ENCODE results near the gene FRAT1. TPM values are rescaled to one million over a fixed set of nuclear protein-coding genes. Genes with fewer than 3 reads are reported as not detected.

The FRAT1 gene
- total and polyA plus RNA-seq, 2 of the 13 experiments (the other 11 are each of a cell fraction or from before 2014, with no cell fraction given): 1.7 to 2.3 TPM

- TF ChIP-seq CTCF (CRISPR knock-in tag; IDR thresholded peaks at IDR 0.05) (peak; percentile 16; the same call in 1 of the 2 replicates), AFF4 (CRISPR knock-in tag; IDR thresholded peaks at IDR 0.05) (no peak; the same call in 1 of the 2 replicates), ZNF18 (CRISPR knock-in tag; IDR thresholded peaks at IDR 0.05; ENCODE audit: insufficient replicate concordance) (peak; percentile 65), ZNF558 (CRISPR knock-in tag; IDR thresholded peaks at IDR 0.05; ENCODE audit: borderline replicate concordance) (no peak)
These were observed 14.2 kb downstream of the FRAT1 start (continued) for GRCh38 chr10:97333351-97333600.

Data from HepG2 (cell line).